Measurements from ENCODE around the gene RAVER1.

Gene RAVER1

GRCh38 chr19:10293637-10294367, 39.5 kb downstream of the RAVER1 start:
- DNase-seq: no peak
- TF ChIP-seq GATA1 (IDR thresholded peaks at IDR 0.05; ENCODE audit: low read depth, low read length) (no peak), POLR2A (IDR thresholded peaks at IDR 0.05; ENCODE audit: low read length) (no peak)

- TF ChIP-seq GATA1 (IDR thresholded peaks at IDR 0.05; ENCODE audit: low read depth, low read length): no peak
- TF ChIP-seq POLR2A (IDR thresholded peaks at IDR 0.05; ENCODE audit: low read length): no peak
- peak; percentile 87 for DNase-seq
Measured at GRCh38 chr19:10292789-10293636, 40.3 kb downstream of the RAVER1 start.

GRCh38 chr19:10292206-10292788, 41.0 kb downstream of the RAVER1 start:
- no peak for TF ChIP-seq GATA1 (IDR thresholded peaks at IDR 0.05; ENCODE audit: low read depth, low read length)
- no peak for TF ChIP-seq POLR2A (IDR thresholded peaks at IDR 0.05; ENCODE audit: low read length)
- peak; percentile 94 to 97 for DNase-seq

GRCh38 chr19:10291554-10292205, 41.6 kb downstream of the RAVER1 start:
- TF ChIP-seq GATA1 (IDR thresholded peaks at IDR 0.05; ENCODE audit: low read depth, low read length) (no peak), POLR2A (IDR thresholded peaks at IDR 0.05; ENCODE audit: low read length) (no peak)
- DNase-seq: no peak

GRCh38 chr19:10290876-10291553, 42.3 kb downstream of the RAVER1 start:
- peak; percentile 84 to 90 for DNase-seq
- TF ChIP-seq GATA1 (IDR thresholded peaks at IDR 0.05; ENCODE audit: low read depth, low read length) (no peak), POLR2A (IDR thresholded peaks at IDR 0.05; ENCODE audit: low read length) (peak; percentile 73)

- TF ChIP-seq POLR2A (IDR thresholded peaks at IDR 0.05; ENCODE audit: low read length) (no peak), GATA1 (IDR thresholded peaks at IDR 0.05; ENCODE audit: low read depth, low read length) (no peak)
- DNase-seq: peak in 1 of 2 experiments; percentile 68
Measured at GRCh38 chr19:10290357-10290875, 42.9 kb downstream of the RAVER1 start.

- TF ChIP-seq GATA1 (IDR thresholded peaks at IDR 0.05; ENCODE audit: low read depth, low read length) (no peak), POLR2A (IDR thresholded peaks at IDR 0.05; ENCODE audit: low read length) (no peak)
- DNase-seq: peak; percentile 88 to 89
Measured at GRCh38 chr19:10289836-10290356, 43.4 kb downstream of the RAVER1 start, which contains the start of gene ICAM5. ICAM5 (plus strand) TSS chr19:10289952; CDS start chr19:10290044, 92 bp downstream.

GRCh38 chr19:10289167-10289835, 44.0 kb downstream of the RAVER1 start:
- peak; percentile 91 for DNase-seq
- TF ChIP-seq POLR2A (IDR thresholded peaks at IDR 0.05; ENCODE audit: low read length) (peak; percentile 52), GATA1 (IDR thresholded peaks at IDR 0.05; ENCODE audit: low read depth, low read length) (no peak)

- DNase-seq: peak; percentile 93 to 94
Measured at GRCh38 chr19:10288662-10289166, 44.6 kb downstream of the RAVER1 start.

GRCh38 chr19:10286803-10287737, 46.3 kb downstream of the RAVER1 start, which contains the start of gene ICAM4:
ICAM4 (plus strand) TSS chr19:10286955; CDS start chr19:10287013, 58 bp downstream.
- TF ChIP-seq GATA1 (IDR thresholded peaks at IDR 0.05; ENCODE audit: low read depth, low read length) (peak; percentile 48), POLR2A (IDR thresholded peaks at IDR 0.05; ENCODE audit: low read length) (peak; percentile 61)
- DNase-seq: peak; percentile 92 to 93

More at GRCh38 chr19:10288662-10289166, 44.6 kb downstream of the RAVER1 start:
- TF ChIP-seq POLR2A (IDR thresholded peaks at IDR 0.05; ENCODE audit: low read length) (peak; percentile 75), GATA1 (IDR thresholded peaks at IDR 0.05; ENCODE audit: low read depth, low read length) (no peak)

GRCh38 chr19:10285393-10285792, 47.9 kb downstream of the RAVER1 start:
- no peak for DNase-seq
- TF ChIP-seq POLR2A (IDR thresholded peaks at IDR 0.05; ENCODE audit: low read length): no peak
- no peak for TF ChIP-seq GATA1 (IDR thresholded peaks at IDR 0.05; ENCODE audit: low read depth, low read length)

All from erythroblast (primary cell).